ENCODE results near the gene DNAAF5.

GRCh38 chr7:738241-738640 lies 11.7 kb downstream of the DNAAF5 start:
- TF ChIP-seq CTCF (IDR thresholded peaks at IDR 0.05; ENCODE audit: poor library complexity), result no peak
- no peak for TF ChIP-seq EZH2phosphoT487 (IDR thresholded peaks at IDR 0.05; ENCODE audit: low read depth, severe bottlenecking, unreplicated experiment)
- TF ChIP-seq EZH2 (IDR thresholded peaks at IDR 0.05; ENCODE audit: borderline replicate concordance), result no peak
